ENCODE data around the gene TTPAL. TPM values are rescaled to one million over a fixed set of nuclear protein-coding genes. Genes with fewer than 3 reads are reported as not detected.

TTPAL gene
- total and polyA plus RNA-seq, 9 of the 15 experiments (the other 6 are each of a cell fraction or from before 2014, with no cell fraction given) = 1.1 to 7.0 (median 2.6) TPM

- intact Hi-C loops (cut with micrococcal nuclease) = no loop called here
- peaks cover 2 to 18% of the 10 kb centered on the region in 2 experiments; a peak in 2 of 5 replicates for H3K27me3 ChIP-seq (ENCODE audit: control insufficient read depth in 2 of 2, insufficient read depth in 2 of 2, low read length in 2 of 2)
- H2AFZ ChIP-seq (ENCODE audit: low read depth, low read length) = no peak overlapping the region
- H3K9me3 ChIP-seq (replicated peaks; ENCODE audit: control insufficient read depth, insufficient read depth, low read depth, low read length) = no peaks in the 10 kb centered on the region
- no TSS peak for BruUV-seq (replicated peaks)
- no peaks in the 10 kb centered on the region for H4K20me1 ChIP-seq (replicated peaks; ENCODE audit: control insufficient read depth, insufficient read depth, low read length)
- no peaks in the 10 kb centered on the region for H3K79me2 ChIP-seq (ENCODE audit: control insufficient read depth, insufficient read depth, low read length)
- WGBS (ENCODE audit: insufficient coverage, low coverage, missing lambda C conversion rate) = 0% methylated on average over 2 of the region's 2 CpGs
- in situ Hi-C loops (cut with MboI) = no loop called here
- TF ChIP-seq GATAD2B (IDR thresholded peaks at IDR 0.05; ENCODE audit: borderline replicate concordance) (no peak), JUND (IDR thresholded peaks at IDR 0.05; ENCODE audit: borderline replicate concordance, low read depth, low read length) (no peak), JUND (tag; IDR thresholded peaks at IDR 0.05; ENCODE audit: borderline replicate concordance, low read depth, low read length) (no peak), ZNF592 (IDR thresholded peaks at IDR 0.05) (no peak), MITF (IDR thresholded peaks at IDR 0.05) (no peak), ZNF347 (CRISPR knock-in tag; IDR thresholded peaks at IDR 0.05; ENCODE audit: low read depth) (no peak), ZBTB8A (IDR thresholded peaks at IDR 0.05; ENCODE audit: partially characterized antibody) (no peak), ZNF253 (CRISPR knock-in tag; conservative IDR thresholded peaks at IDR 0.05) (no peak), PHB2 (IDR thresholded peaks at IDR 0.05; ENCODE audit: low read depth) (no peak), CBFA2T3 (IDR thresholded peaks at IDR 0.05) (no peak), IFI16 (CRISPR knock-in tag; IDR thresholded peaks at IDR 0.05) (no peak), SFPQ (IDR thresholded peaks at IDR 0.05; ENCODE audit: low read depth, low read length) (no peak), ZNF551 (CRISPR knock-in tag; IDR thresholded peaks at IDR 0.05) (no peak), ATF1 (CRISPR knock-in tag; IDR thresholded peaks at IDR 0.05) (no peak), ATF1 (tag; IDR thresholded peaks at IDR 0.05) (no peak)
- no peaks in the 10 kb centered on the region for H3K9me1 ChIP-seq (ENCODE audit: control insufficient read depth, insufficient read depth, low read length)
- POLR2A ChIA-PET = no interaction called here
- peaks cover 0 to 8% of the 10 kb centered on the region in 2 experiments; a peak in 2 of 5 replicates for H3K4me1 ChIP-seq (replicated peaks in 1 of 2; ENCODE audit: control insufficient read depth in 2 of 2, insufficient read depth in 2 of 2, low read length in 2 of 2)
- CTCF ChIA-PET (ENCODE audit: low intra/inter-chr PET ratio) = interaction anchor here (1.0 to 6.2 kb wide), 2 partner anchors 71 to 241 kb away, joined by 6 to 54 read pairs; no protein-coding TSS in a partner anchor
- no peak for FAIRE-seq
- H3K4me3 ChIP-seq = no peak overlapping the region
- H3K4me2 ChIP-seq (ENCODE audit: insufficient read depth, low read length) = no peak overlapping the region
- DNase-seq (ENCODE audit: extremely low read depth in 1 of 4, low spot score in 3 of 4) = no peak
- H3K9ac ChIP-seq (ENCODE audit: insufficient read depth in 1 of 2, low read depth in 2 of 2, low read length in 2 of 2) = no peak overlapping the region
- no peaks in the 10 kb centered on the region for H3K36me3 ChIP-seq (ENCODE audit: control insufficient read depth, insufficient read depth, low read length)
- no peak overlapping the region for H3K27ac ChIP-seq (ENCODE audit: extremely low read depth, low read depth, low read length)
- ATAC-seq = no peak
These were observed 16.4 kb upstream of the TTPAL start for GRCh38 chr20:44459271-44459670.

Data from K562 (cell line).